NCI-H526 (cell line): ENCODE data around the gene TRIP13.
"Not testable (repeated sequence)": the region's sequence is repeated elsewhere in the genome, so short reads cannot be mapped to it uniquely, and the experiment has no call there.

Experiments used
- DNase-seq, 2 experiments: peaks; one replicate each; lab custom pipeline; 2025; lab: John Stamatoyannopoulos, UW

The TRIP13 gene

DNA sequence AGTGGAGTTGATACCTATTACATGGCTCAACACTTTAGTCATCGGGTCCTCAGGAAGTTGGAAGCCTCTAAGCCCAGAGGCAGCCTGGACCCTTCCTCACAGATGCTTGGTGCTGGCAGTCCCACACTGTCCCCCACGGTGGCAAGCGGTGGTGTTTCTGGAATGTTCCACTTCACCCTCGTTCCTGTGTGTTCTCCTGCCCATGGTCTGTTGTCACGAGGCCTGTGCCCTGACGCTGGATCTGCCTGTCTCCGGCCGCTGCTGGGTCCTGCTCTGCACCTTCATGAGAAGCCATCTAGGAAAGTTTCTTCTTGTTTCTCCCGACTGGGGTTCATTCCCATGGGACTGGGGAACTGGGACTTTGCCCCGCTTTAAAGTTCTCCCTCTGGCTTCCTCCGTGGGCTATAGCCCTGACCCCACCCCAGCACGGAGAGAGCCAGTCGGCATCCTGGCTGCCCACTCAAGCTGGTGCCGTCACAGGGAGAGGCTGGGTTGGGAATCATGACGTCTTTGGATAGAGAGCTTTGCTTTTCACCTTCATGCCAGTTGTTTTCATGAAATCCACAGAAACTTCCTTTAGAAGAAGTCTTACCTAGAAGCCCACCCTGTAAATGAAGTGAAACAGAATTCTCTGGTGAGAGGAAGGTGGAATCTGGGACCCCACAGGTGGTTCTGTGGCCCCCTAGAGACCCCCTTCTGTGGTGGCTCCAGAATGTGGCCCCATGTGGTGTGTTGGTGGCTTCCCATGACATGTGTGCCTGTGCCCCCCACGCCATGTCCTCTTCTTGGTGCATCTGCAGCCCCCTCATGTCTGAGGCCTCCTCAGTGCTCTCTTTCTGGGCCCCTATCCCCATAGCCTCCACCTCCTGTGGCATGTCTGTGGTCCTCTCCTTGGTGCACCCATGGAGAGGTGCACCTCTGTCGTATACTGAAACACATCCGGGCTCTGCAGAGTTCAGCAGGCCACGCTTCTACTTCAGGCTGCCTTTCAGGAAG, 43.8 kb downstream of the TRIP13 start:
- DNase-seq, result no peak

DNA sequence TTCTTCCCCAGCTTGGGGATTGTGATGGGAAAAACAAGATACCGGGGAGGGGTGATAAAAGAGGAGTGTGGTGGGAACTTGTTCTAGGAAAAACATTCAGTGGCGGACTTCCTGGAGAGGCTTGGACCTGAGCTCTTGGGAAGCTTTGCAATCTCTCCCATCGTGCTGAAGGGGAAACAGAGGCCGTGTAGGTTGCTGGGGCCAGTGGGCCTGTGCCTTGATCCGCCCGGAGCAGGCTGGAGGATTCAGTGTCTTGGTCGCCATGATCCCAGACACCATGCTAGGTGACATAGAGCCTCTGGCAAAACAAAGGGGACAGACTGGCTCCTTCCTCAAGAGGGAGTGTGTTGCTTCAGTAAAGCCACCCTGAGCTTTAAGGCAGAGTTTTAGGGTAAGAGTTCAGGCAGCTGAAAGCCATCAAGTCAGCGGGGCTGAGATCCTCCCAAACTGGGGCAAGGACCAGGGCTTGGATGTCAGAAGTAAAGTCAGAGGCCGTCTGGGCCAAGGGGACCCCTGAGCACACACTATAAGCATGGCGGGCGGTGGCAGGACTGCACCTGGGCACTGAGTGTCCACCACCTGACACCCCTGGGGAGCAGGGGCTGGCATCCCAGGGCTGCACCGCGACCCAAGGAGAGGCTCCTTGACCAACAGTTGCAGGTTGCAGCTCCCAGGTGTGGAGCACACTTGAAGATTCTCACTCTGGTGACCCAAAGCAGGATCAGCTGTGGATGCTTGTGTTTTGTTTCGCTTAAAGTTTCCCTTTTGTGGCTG, 44.7 kb downstream of the TRIP13 start:
- no peak for DNase-seq

DNA sequence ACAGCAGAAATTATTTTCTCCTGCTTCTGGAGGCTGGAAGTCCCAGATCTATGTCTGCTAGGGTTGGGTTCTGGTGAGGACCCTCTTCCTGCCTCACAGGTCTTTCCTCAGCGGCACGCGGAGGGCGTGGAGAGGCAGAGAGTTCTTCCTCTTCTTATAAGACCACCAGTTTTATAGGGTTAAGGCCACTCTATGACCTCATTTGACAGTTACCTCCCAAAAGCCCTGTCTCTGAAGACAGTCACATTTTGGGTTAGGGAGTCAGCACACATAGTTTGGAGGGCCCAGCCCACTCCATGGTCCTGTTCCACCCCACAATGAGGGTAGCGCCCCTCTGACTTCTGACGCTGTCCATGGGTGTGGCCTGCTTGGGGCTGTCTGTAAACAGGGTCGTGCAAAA, 46.7 kb downstream of the TRIP13 start:
- no peak for DNase-seq

DNA sequence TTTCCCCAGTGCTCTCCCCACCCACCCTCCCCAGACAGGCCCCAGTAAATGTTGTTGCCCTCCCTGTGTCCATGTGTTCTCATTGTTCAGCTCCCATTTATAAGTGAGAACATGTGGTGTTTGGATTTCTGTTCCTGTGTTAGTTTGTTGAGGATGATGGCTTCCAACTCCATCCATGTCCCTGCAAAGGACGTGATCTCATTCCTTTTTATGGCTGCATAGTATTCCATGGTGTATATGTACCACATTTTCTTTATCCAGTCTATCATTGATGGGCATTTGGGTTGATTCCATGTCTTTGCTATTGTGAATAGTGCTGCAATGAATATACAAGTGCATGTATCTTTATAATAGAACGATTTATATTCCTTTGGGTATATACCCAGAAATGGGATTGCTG, 48.1 kb downstream of the TRIP13 start:
- not testable (repeated sequence) for DNase-seq

DNA sequence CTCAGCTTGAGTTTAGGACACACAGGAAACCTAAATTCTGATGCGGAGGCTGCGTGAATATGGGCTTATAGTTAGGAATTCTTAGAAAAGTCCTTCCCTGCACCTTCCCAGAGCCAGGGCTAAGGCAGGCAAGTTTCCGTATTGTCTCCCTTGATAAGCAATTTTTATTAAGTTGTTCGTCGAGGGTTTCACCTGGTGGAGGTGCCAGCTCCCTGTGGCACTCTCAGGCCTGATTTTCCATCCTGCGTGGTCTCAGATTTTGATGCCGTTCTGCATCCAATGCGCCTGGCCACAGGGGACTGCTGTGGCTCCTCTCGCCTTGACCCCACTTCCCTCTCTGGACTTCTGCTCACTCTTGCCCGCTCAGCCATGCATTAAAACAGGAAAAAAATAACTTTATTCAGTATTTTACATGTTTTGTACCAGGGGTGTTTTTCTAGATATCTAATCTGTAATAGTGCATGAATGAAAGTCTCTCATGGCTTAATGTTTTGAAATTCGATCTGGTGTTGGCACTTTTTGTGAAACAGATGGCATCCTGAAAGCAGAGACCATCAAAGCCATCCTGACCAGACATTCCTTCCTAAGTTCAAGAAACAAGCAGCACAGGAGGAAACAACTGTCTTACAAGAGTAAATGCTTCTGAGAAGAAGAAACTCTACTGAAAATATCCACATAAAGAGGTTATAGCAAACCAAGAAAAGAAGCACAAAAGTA, 50.7 kb downstream of the TRIP13 start:
- no peak for DNase-seq

DNA sequence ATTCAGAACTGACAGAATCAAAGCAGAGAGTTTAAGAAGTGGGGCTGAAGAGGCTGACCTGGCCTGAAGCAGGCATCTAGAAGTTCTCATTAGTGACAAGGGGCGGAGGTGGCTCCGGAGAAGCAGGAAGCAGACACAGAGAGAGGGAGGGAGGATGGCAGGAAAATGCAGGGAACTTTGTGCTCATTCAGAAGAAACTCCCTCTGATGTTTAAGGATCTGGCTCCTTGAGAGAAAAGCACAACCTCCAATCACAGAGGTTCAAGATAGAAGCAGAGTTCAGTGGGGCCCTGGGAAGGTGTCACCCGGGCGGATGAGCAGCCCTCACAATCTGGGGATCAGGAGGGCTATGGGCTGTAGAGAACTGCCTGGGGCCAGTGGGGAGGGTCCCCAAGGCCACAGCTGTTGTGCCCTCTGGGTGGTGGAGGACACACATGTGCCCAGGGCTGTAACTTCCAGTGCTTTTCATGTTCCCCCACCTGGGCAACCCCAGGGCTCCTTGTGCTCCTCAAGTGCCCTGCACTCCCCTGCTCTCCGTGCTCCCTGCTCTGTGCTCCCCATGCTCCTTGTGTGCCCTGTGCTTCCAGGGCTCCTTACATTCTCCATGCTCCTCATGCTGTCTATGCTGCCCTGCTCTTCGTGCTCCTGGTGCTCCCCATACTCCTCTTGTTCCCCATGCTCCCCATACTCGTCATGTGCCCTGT, 51.4 kb downstream of the TRIP13 start:
- DNase-seq, result no peak

DNA sequence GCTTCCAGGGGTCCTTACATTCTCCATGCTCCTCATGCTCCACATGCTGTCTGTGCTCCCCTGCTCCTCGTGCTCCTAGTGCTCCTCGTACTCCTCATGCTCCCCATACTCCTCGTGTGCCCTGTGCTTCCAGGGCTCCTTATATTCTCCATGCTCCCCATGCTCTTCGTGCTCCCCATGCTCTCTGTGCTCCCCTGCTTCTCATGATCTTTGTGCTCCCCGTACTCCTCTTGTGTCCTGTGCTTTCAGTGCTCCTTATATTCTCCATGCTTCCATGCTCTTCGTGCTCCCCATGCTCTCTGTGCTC, 51.9 kb downstream of the TRIP13 start:
- DNase-seq, result no peak

DNA sequence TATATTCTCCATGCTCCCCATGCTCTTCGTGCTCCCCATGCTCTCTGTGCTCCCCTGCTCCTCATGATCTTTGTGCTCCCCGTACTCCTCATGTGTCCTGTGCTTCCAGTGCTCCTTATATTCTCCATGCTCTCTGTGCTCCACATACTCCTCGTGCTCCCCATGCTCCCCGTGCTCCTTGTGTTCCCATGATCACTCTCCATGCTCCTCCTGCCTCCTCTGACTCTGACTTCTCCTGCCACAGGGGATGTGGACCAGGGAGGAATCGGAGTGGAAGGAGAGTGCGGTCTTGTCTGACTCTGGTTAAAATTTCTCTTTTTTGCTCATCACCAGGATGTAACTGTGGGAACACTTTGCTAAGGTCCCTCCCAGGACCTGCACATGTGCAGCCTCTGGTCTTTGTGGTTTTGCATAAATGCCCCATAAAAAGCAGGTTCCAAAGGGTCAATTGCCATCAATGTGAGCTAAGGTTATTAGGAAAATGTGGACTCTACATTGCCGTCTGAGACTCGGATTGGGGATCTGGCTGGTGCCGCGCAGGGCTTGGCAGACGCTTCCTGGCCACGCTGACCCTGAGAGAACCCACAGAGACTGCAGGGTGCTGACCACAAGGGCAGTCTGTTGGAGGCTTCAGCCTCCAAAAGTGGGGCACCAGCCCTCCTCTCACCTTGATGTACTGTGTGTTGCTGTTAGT, 52.5 kb downstream of the TRIP13 start:
- peak; percentile 55 to 73 for DNase-seq

DNA sequence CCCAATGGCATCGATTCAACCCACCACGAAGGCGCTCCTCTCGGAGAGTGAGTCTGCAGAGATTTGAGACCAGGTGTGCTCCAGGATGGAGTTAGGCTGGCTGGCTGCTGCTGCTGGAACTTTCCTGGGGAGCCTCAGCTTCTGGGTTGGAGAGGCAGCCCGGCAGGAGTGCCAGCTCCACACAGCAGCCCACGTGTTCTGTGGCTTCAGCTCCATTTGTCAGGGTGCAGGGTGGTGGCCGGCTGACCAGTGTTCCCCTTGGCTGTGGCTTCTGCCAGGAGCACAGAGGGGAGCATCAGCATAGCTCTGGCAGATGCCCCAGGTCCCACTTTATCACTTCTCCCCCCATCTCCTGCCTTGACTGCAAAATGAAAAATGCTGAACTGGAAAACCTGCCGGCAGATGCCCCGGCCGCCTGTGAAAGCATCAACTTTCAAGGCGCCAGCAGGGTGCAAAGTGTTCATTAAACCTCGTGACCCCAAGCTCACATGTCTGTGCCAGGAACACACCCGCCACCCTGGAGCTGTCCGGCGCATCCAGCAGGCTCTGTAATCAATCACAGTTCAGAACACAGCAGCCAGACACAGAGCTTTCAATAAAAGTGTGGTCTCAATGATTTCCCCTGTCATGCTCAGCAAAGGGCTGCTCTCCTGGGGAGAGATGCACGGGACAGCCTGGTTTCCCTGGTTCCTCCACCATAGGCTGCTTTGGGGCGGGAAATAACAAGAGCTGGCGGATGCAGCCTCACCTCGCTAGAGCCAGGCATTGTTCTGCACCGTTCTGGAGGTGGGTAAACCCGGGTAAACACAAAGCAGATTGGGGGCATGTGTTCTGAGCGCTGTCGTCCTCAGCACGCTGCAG, 53.2 kb downstream of the TRIP13 start:
- peak; percentile 32 to 58 for DNase-seq

DNA sequence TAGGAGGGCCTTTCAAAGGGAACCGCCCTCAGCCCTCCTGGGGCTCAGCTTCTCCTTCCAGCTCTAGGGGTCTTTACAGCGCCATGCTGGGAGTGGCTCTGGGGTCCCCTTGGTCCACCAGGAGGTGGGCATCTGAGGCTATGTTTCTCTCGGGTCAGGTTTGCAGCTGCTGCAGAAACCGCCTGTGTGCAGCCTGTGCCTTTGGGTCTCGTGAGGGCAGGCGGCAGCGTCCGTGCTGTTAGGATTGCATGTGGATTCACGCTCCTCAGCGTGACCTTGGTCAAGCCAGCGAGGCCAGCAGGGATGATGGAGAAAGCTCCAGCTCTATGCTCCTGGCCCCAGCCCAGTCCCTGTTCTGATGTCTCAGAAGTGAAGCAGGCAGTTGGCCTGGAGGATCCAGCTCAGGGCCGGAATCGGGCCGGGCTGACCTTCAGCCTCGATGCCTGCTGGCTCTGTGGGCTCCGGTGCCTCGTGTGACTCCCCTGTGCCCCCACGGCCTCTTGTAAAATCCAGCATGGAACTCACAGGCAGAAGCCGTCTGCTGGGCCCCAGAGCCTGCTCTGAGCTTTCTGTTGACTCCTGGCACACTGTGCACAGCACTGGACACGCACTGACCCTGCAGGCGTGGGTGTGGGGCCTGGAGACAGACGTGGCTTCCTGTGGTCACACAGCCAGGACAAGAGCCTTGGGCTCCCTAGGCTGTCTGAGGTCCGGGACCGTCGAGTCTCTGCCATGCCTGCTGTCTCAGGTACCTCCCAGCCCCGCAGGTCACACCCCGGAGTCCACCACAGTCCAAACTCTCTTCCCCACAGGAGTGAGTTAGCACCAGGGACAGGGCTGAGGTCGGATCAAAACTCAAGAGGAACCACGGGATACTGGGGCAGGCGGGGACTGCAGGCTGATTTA, 54.3 kb downstream of the TRIP13 start:
- no peak for DNase-seq

DNA sequence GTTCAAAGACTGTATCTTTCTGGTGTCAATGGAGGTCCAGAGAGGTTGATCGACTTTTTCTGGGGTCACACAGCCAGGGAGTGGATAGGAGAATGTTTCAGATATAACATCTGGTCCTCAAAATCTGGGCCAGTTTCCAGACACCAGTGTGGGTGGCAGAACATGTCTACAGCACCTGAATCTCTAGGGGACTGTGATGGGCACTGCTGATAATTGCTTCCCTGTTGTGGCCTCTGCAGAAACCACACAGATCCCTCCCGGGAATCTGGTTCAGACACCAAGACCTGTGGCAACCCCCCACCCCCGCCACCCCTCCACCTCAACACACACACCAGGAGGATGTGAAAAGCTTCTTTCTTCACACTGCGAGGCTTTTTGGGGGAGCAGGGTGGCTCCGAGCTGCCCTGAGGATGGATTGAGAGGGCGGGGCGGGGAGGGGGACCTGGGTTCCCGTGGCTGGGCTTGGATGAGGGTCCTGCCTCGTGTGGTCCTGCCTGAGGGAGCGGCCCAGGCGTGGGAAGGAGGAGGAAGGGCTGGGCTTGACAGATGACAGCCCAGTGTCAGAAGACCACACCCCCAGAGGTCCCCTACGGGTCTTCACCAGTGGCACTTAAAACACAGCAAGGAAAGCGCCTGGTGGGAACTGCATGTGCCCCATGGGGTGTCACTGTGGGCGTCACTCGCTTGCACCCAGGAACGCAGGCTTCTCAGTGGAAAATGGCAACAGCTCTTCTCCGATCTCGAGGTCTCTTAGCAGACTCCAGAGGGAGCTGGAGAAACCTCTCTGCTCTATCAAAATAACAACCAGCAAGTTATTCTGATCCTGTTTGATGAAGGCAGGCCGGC, 55.2 kb downstream of the TRIP13 start:
- DNase-seq, result peak in 1 of 2 experiments; percentile 15

DNA sequence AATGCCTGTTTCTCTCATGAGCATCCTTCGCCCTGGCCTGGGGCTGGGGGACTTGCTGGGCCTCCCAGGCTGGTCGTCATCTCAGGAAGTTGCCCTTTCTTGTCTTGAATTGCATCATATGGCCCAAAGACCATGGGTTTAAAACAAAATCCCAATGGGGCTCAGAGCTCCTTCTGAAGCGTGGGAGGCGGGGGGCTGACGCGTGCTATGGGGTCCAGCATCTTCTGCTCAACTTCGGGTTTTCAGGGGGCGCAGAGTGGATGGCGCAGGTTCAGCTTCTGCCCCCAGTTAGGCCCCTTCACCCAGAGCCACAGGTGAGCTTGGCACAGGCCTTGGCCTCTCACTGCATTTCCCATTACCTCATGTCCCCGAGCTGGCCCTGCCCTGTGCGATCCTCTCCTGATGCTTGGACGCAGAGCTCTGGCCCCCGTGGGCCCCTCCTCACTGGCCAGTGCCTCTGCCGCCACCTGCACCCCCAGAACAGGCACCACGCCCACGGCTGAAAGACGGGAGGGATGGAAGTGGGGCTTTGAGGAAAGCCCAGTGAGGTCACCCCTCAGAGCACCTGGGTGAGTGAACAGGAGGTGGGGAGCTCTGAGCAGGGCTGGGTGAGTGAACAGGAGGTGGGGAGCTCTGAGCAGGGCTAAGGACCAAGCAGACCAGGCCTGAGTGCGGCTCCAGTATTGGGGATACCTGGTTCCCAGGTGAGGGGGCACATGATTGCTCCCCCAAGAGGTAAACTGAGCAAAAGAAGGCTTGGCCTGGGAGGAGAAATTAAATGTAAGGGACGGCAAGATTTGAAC, 56.0 kb downstream of the TRIP13 start:
- no peak for DNase-seq

DNA sequence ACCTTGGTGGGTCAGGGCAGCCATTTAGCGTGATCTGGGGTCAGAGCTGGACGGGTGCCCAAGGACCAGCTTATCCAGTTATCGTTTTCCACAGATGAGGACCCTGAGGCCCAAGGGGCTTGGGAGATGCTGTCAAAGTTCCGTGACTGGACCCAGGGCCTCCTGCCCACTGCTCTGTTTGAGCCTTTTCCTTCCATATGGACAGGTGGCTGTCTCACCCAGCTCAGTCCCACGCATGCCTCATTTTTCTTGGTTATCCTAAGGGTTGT, 56.5 kb downstream of the TRIP13 start:
- DNase-seq, result no peak

DNA sequence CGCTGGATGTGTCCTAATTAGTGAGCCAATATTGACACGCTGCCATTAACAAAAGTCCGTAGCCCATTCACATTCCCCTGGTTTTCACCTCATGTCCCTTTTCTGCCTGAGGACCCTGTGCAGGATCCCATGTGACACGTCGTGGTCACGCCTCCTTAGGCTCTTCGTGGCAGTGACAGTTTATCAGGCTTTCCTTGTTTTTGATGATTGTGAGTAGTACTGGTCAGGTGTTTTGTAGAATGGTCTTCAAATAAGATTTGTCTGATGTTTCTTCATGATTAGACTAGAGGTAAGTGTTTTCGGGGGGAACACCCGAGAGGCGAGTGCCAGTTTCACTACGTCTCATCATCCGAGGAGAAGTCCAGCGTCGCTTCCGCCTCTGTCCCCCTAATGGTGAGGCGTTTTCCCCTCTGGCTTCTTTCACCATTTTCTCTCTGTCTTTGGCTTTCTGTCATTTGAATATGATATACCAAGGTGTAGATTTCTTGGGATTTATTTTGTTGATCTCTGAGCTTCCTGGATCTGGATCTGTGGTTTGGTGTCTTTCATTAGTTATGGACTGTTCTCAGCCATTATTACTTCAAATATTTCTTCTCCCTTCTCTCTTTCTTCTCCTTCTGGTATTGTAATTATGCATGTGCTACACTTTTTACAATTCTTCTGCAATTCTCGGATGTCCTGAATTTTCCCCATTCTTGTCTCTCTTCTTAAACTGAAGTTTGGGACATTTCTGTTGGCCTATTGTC, 57.3 kb downstream of the TRIP13 start:
- no peak for DNase-seq

DNA sequence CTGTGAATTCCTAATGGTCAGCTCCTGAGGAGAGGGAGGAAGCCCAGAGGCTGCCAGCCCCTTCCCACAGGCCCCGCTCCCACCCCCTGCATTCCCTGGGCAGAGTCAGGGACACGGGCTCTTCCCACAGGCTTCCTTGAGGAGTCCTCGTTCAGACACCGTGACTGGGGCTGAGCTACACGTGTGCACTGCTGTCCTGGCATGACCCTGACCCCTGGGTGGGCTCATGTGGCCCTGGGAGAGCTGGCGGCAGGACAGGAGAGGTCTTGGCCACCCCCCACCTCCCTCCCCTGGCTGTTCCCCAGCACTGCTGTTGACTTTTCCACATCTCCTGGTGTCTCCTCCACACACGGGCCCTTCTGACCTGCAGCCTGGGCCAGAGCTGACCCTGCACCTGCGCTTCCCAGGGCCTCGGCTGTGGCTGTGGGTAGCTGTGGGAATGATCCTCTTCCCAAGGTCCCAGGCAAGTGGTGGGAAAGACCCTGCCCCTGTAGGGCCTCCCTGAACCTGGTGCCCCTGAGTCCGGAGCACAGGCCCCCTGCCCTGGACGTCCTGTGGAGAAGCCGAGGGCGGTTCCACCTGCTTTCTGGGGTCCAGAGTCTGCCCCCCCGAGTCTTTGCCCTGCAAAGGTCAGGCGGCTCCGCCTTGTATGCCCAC, 59.4 kb downstream of the TRIP13 start:
- no peak for DNase-seq

DNA sequence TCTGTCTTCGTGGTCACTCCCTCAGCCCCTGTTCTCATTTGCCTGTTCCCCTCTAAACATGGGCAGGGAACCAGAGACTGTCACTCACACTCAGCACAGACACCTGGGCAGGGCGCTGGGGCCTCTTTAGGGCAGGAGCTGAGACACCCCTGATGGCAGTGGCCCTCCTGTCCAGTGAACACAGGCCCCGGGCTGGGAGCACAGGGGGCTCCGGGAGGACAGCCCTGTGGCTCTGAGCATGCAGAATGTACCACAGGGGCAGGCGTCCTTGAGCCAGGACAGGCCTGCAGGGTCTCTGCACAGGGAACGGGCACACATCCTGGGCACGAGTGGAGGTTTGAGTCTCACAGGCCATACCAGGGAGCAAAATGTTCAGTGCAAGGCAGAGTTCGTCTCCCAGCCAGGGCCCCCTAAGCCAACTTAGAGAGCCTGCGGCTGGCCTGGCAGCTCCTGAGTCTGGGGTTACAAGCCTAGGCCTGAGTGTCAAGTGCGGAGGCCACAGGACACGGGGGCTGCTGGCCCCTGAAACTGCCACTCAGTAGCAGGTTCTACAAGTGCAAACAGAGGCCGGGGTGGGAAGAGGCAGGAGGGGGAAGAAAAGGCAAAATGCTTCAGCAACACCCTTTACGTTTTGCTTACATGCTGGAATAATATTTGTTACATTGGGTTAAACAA, 60.0 kb downstream of the TRIP13 start:
- no peak for DNase-seq
